ENCODE results near the gene NCKAP1. TPM values are rescaled to one million over a fixed set of nuclear protein-coding genes. Genes with fewer than 3 reads are reported as not detected.

Gene NCKAP1
- total RNA-seq, 1 experiment from 2014 or later = 173 TPM

- TF ChIP-seq E2F4 (CRISPR knock-in tag; IDR thresholded peaks at IDR 0.05; ENCODE audit: borderline replicate concordance, low read depth) = no peak
Observed at GRCh38 chr2:182895798-182896197, 142.5 kb downstream of the NCKAP1 start (continued).

- TF ChIP-seq ZNF219 (CRISPR knock-in tag; IDR thresholded peaks at IDR 0.05; ENCODE audit: borderline replicate concordance) (no peak), E2F1 (CRISPR knock-in tag; IDR thresholded peaks at IDR 0.05) (no peak), GABPB1 (CRISPR knock-in tag; IDR thresholded peaks at IDR 0.05) (no peak), SMAD4 (CRISPR knock-in tag; IDR thresholded peaks at IDR 0.05) (no peak), E2F5 (CRISPR knock-in tag; IDR thresholded peaks at IDR 0.05) (no peak), TEAD1 (CRISPR knock-in tag; IDR thresholded peaks at IDR 0.05) (no peak), FOXP1 (CRISPR knock-in tag; IDR thresholded peaks at IDR 0.05; ENCODE audit: borderline replicate concordance) (no peak), GRHL2 (CRISPR knock-in tag; IDR thresholded peaks at IDR 0.05; ENCODE audit: insufficient replicate concordance, severe bottlenecking) (no peak), ZBTB43 (CRISPR knock-in tag; IDR thresholded peaks at IDR 0.05) (no peak), AR (CRISPR knock-in tag; IDR thresholded peaks at IDR 0.05) (no peak), TEAD4 (CRISPR knock-in tag; IDR thresholded peaks at IDR 0.05) (no peak), ZNF512 (CRISPR knock-in tag; IDR thresholded peaks at IDR 0.05; ENCODE audit: borderline replicate concordance) (no peak), ZNF423 (CRISPR knock-in tag; IDR thresholded peaks at IDR 0.05) (no peak), ZNF416 (CRISPR knock-in tag; IDR thresholded peaks at IDR 0.05) (no peak), ZNF671 (CRISPR knock-in tag; IDR thresholded peaks at IDR 0.05) (no peak)
- DNase-seq (ENCODE audit: low spot score) (no peak), ATAC-seq (no peak)
- peaks cover 8% of the 10 kb centered on the region; the same call in 1 of the 2 replicates for H3K9me3 Mint-ChIP-seq
- POLR2A ChIA-PET = no interaction called here
- H3K4me3 Mint-ChIP-seq = no peak overlapping the region
- H3K36me3 Mint-ChIP-seq = no peaks in the 10 kb centered on the region
- H3K27ac Mint-ChIP-seq = no peak overlapping the region
- CTCF ChIA-PET = no interaction called here
- no peaks in the 10 kb centered on the region for H3K27me3 Mint-ChIP-seq (ENCODE audit: low read depth)
- no peaks in the 10 kb centered on the region for H3K4me1 Mint-ChIP-seq
Observed at GRCh38 chr2:182895169-182895568, 143.1 kb downstream of the NCKAP1 start.

Measured in WTC11 (cell line).